ENCODE results near the gene GAB1. TPM values are rescaled to one million over a fixed set of nuclear protein-coding genes. Genes with fewer than 3 reads are reported as not detected.

GAB1 gene
- total and polyA plus RNA-seq, 2 donors, result 3.9 to 6.9 TPM

DNA sequence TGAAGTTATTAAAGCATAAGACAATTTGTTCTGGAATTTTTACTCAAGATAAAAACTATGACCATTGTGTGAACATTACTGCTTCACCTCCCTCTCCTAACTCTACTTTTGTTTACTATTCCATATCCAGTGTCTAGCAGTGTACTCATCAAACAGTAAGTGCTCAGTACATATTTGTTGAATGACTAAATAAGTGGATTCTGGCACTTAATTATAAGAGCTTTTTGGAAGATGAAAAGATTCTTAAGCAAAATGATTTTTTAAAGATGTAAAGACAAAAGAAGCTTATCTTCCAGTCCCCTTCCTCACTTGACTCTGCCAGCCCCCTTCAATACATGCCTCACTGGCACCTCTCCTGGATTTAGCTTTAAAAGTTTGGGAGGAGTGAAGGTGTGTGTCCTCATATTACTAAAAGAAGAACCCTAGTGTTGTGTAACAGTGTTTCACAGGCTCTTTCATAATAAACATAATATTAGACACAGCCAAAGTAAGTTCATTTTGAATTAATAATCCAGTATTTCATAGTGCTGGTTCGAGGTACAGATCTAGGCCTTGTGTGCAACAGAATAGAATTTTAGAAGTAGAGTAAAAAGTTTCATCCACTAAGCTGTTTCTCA lies 53.0 kb downstream of the GAB1 start:
- H3K9me3 ChIP-seq (ENCODE audit: control insufficient read depth in 2 of 2, insufficient read depth in 1 of 2, low read length in 1 of 2), result no peaks in the 10 kb centered on the region
- H3K36me3 ChIP-seq (ENCODE audit: control insufficient read depth in 2 of 2, insufficient read depth in 2 of 2, low read length in 1 of 2), result no peaks in the 10 kb centered on the region
- no peak for DNase-seq (ENCODE audit: low read depth in 6 of 9, low spot score in 9 of 9)
- peaks cover 0 to 7% of the 10 kb centered on the region in 2 donors for H3K4me1 ChIP-seq (ENCODE audit: control insufficient read depth in 2 of 2, insufficient read depth in 2 of 2, low read length in 2 of 2)
- 96% methylated on average over 1 of the region's 1 CpG for WGBS
- H3K27me3 ChIP-seq (ENCODE audit: control insufficient read depth in 2 of 2, insufficient read depth in 1 of 2, low read length in 1 of 2), result no peaks in the 10 kb centered on the region
- H3K4me3 ChIP-seq (ENCODE audit: low read length in 2 of 2), result no peak overlapping the region
- H3K27ac ChIP-seq (ENCODE audit: low read depth in 1 of 2, low read length in 1 of 2), result no peak overlapping the region

DNA sequence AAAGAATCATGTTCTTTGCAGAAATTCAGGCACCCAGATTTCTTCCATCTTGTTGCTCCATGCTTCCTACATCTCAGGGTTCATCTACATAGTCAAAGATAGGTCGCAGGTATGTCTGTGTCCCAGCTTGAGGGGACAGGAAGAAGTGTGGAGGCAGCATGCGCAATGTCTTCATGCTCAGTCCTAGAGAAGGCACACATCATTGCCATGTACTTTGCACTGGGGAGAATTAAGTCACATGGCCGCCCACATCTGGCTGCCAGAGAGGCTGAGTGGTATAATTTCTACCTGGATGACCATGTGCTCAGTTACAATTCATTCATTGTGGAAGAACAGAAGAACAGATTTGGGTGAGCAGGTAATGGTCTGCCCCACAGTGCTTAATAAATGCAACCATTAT lies 54.1 kb downstream of the GAB1 start:
- Histone ChIP-seq H3K4me3 (ENCODE audit: low read length in 2 of 2) (no peak overlapping the region), H3K27ac (ENCODE audit: low read depth in 1 of 2, low read length in 1 of 2) (no peak overlapping the region)

DNA sequence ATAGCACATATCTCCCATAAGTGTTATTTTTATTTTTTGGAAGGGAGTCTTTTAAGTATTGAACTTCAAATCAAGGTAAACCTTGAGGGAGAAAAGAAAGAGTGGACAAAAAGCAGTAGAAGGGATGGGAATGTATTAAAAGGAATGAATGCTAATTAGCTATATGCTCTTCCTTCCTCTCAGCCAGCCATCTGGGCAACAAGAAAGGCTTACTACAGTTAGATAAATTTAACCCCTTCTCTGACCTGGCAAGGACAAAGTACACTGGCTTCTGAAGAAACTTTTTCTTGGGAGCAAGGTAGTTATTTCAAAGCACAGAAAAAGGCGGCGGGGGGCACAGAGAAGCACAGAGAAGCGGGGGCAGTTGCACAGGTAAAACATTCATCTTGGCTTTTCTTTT lies 54.6 kb downstream of the GAB1 start:
- WGBS, result 98% methylated on average over 3 of the region's 3 CpGs
- no peak for DNase-seq (ENCODE audit: low read depth in 6 of 9, low spot score in 9 of 9)
- Histone ChIP-seq H3K4me3 (ENCODE audit: low read length in 2 of 2) (no peak overlapping the region), H3K9me3 (ENCODE audit: control insufficient read depth in 2 of 2, insufficient read depth in 1 of 2, low read length in 1 of 2) (no peaks in the 10 kb centered on the region), H3K4me1 (ENCODE audit: control insufficient read depth in 2 of 2, insufficient read depth in 2 of 2, low read length in 2 of 2) (peaks cover 0 to 7% of the 10 kb centered on the region in 2 donors), H3K27me3 (ENCODE audit: control insufficient read depth in 2 of 2, insufficient read depth in 1 of 2, low read length in 1 of 2) (no peaks in the 10 kb centered on the region), H3K27ac (ENCODE audit: low read depth in 1 of 2, low read length in 1 of 2) (no peak overlapping the region), H3K36me3 (ENCODE audit: control insufficient read depth in 2 of 2, insufficient read depth in 2 of 2, low read length in 1 of 2) (no peaks in the 10 kb centered on the region)

More for the DNA sequence above, 54.1 kb downstream of the GAB1 start:
- DNase-seq (ENCODE audit: low read depth in 6 of 9, low spot score in 9 of 9), result no peak
- Histone ChIP-seq H3K36me3 (ENCODE audit: control insufficient read depth in 2 of 2, insufficient read depth in 2 of 2, low read length in 1 of 2) (no peaks in the 10 kb centered on the region), H3K27me3 (ENCODE audit: control insufficient read depth in 2 of 2, insufficient read depth in 1 of 2, low read length in 1 of 2) (no peaks in the 10 kb centered on the region), H3K4me1 (ENCODE audit: control insufficient read depth in 2 of 2, insufficient read depth in 2 of 2, low read length in 2 of 2) (peaks cover 0 to 7% of the 10 kb centered on the region in 2 donors), H3K9me3 (ENCODE audit: control insufficient read depth in 2 of 2, insufficient read depth in 1 of 2, low read length in 1 of 2) (no peaks in the 10 kb centered on the region)
- WGBS, result 96% methylated on average over 3 of the region's 3 CpGs

DNA sequence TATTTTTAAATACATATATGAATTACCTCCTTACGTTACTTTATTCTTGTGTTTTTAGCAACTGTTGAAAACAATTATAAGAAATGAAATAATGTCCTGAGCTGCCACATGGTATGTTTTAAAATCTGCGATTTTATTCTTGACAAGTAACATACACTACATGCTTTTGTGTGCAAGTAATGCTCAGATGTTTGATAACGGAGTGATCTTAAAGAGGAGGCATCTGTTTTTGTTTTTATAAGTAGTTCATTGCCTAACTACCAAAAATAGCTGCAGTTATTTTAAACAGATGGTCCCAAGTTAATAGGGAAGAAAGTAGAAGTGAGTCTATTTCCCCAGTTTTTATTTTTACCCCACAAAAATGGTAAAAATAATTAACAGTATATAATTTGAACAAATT lies 55.2 kb downstream of the GAB1 start:
- no peak overlapping the region for H3K4me3 ChIP-seq (ENCODE audit: low read length in 2 of 2)
- H3K27me3 ChIP-seq (ENCODE audit: control insufficient read depth in 2 of 2, insufficient read depth in 1 of 2, low read length in 1 of 2), result no peaks in the 10 kb centered on the region
- H3K36me3 ChIP-seq (ENCODE audit: control insufficient read depth in 2 of 2, insufficient read depth in 2 of 2, low read length in 1 of 2), result no peaks in the 10 kb centered on the region
- peaks cover 0 to 7% of the 10 kb centered on the region in 2 donors for H3K4me1 ChIP-seq (ENCODE audit: control insufficient read depth in 2 of 2, insufficient read depth in 2 of 2, low read length in 2 of 2)
- H3K9me3 ChIP-seq (ENCODE audit: control insufficient read depth in 2 of 2, insufficient read depth in 1 of 2, low read length in 1 of 2), result no peaks in the 10 kb centered on the region
- H3K27ac ChIP-seq (ENCODE audit: low read depth in 1 of 2, low read length in 1 of 2), result no peak overlapping the region
- no peak for DNase-seq (ENCODE audit: low read depth in 6 of 9, low spot score in 9 of 9)
- WGBS, result 80% methylated on average over 3 of the region's 3 CpGs

DNA sequence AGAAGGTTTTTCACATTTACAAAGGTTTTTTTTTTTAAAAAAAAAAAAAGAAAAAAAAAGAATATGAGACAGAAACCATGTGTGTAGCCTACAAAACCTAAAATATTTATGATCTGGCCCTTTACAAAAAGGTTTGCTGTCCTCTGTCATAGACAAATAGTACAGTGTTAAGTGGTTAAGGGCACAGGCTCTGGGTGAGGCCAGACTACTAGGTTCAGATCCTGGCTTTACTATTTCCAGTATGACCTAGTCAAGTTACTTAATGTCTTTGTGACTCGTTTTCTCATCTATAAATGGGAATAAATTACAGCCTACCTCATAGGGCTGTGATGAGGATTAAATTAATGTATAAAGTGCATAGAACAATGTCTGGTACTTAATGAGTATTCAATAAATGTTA lies 56.5 kb downstream of the GAB1 start:
- H3K9me3 ChIP-seq (ENCODE audit: control insufficient read depth in 2 of 2, insufficient read depth in 1 of 2, low read length in 1 of 2), result no peaks in the 10 kb centered on the region
- no peak for DNase-seq (ENCODE audit: low read depth in 6 of 9, low spot score in 9 of 9)
- no peak overlapping the region for H3K27ac ChIP-seq (ENCODE audit: low read depth in 1 of 2, low read length in 1 of 2)
- H3K4me3 ChIP-seq (ENCODE audit: low read length in 2 of 2), result no peak overlapping the region
- H3K36me3 ChIP-seq (ENCODE audit: control insufficient read depth in 2 of 2, insufficient read depth in 2 of 2, low read length in 1 of 2), result no peaks in the 10 kb centered on the region
- H3K4me1 ChIP-seq (ENCODE audit: control insufficient read depth in 2 of 2, insufficient read depth in 2 of 2, low read length in 2 of 2), result peaks cover 0 to 7% of the 10 kb centered on the region in 2 donors
- 94% methylated on average over 1 of the region's 1 CpG for WGBS
- H3K27me3 ChIP-seq (ENCODE audit: control insufficient read depth in 2 of 2, insufficient read depth in 1 of 2, low read length in 1 of 2), result no peaks in the 10 kb centered on the region

DNA sequence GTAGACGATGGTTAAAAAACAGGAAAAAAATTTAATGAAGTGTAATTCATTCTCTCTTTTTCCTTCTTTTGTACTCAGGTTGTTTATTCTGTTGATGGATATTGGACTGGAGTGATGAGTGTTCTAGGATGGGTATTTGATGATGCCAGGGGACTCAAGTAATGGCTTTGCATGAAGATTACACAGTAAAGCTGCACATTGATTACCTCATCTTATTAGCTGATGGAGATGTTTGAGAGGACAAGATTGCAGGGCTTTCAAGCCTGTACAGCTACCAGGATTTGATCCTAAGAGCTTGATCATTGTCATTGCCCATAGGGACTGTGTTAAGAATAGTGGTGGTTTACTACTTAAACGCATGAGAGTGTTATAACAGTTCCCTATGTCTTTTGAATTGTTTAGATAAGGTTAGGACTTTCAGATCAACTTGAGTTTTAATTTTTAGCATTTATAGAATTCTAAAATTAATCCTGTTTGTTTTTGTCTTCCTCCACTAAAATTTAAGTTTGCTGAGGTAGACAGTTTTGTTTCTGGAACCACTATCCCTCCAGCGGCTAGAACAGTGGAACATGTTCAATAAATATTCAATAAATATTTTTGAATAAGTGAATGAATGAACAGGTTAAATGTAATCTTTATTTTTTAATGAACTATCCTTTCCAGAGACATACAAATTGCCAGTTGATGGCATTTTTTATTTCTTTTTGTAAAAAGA lies 58.2 kb downstream of the GAB1 start:
- WGBS, result 98% methylated on average over 3 of the region's 3 CpGs
- peaks cover 0 to 7% of the 10 kb centered on the region in 2 donors for H3K4me1 ChIP-seq (ENCODE audit: control insufficient read depth in 2 of 2, insufficient read depth in 2 of 2, low read length in 2 of 2)
- no peak overlapping the region for H3K27ac ChIP-seq (ENCODE audit: low read depth in 1 of 2, low read length in 1 of 2)
- no peaks in the 10 kb centered on the region for H3K9me3 ChIP-seq (ENCODE audit: control insufficient read depth in 2 of 2, insufficient read depth in 1 of 2, low read length in 1 of 2)
- no peak for DNase-seq (ENCODE audit: low read depth in 6 of 9, low spot score in 9 of 9)
- no peaks in the 10 kb centered on the region for H3K36me3 ChIP-seq (ENCODE audit: control insufficient read depth in 2 of 2, insufficient read depth in 2 of 2, low read length in 1 of 2)
- H3K4me3 ChIP-seq (ENCODE audit: low read length in 2 of 2), result no peak overlapping the region
- H3K27me3 ChIP-seq (ENCODE audit: control insufficient read depth in 2 of 2, insufficient read depth in 1 of 2, low read length in 1 of 2), result no peaks in the 10 kb centered on the region

DNA sequence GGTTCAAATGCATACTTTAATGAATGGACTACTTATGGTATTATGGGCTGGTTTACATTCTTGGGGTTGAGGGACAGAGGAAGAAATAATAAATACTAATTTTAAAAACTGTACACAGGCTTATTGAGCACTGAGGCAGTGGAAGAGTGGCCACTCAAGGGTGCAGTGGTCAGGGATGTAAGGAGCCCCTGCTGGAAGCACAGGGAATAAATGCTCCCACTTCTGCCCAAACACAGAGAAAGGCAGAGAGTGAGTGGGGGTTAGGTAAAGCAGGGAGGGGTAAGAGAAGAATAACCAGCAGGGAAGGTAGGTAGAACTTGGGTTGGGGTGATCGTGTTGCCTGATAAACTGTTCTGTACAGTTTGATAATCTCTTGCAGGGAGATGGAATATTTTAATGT lies 60.0 kb downstream of the GAB1 start:
- WGBS, result 97% methylated on average over 1 of the region's 1 CpG
- H3K27me3 ChIP-seq (ENCODE audit: control insufficient read depth in 2 of 2, insufficient read depth in 1 of 2, low read length in 1 of 2), result no peaks in the 10 kb centered on the region
- no peaks in the 10 kb centered on the region for H3K36me3 ChIP-seq (ENCODE audit: control insufficient read depth in 2 of 2, insufficient read depth in 2 of 2, low read length in 1 of 2)
- no peaks in the 10 kb centered on the region for H3K4me1 ChIP-seq (ENCODE audit: control insufficient read depth in 2 of 2, insufficient read depth in 2 of 2, low read length in 2 of 2)
- no peak overlapping the region for H3K4me3 ChIP-seq (ENCODE audit: low read length in 2 of 2)
- H3K27ac ChIP-seq (ENCODE audit: low read depth in 1 of 2, low read length in 1 of 2), result no peak overlapping the region
- H3K9me3 ChIP-seq (ENCODE audit: control insufficient read depth in 2 of 2, insufficient read depth in 1 of 2, low read length in 1 of 2), result no peaks in the 10 kb centered on the region
- no peak for DNase-seq (ENCODE audit: low read depth in 6 of 9, low spot score in 9 of 9)

DNA sequence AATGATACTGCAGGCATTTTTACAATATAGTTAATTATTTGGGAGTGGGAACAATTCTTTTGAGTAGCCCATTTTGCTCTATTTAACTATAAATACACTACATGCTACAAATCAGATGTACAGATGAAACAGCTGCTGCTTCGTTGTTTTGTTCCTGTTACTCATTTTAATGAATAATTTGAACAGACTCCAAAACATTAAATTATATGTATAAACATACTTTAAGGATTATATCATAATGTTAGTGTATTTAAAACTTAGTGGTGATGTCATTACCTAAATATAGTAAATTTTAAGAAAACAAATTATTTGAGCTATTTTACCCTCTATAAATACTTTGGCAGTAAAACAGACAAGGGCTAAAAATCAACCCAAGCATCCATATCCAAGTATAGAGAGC lies 60.7 kb downstream of the GAB1 start:
- Histone ChIP-seq H3K4me1 (ENCODE audit: control insufficient read depth in 2 of 2, insufficient read depth in 2 of 2, low read length in 2 of 2) (no peaks in the 10 kb centered on the region), H3K27me3 (ENCODE audit: control insufficient read depth in 2 of 2, insufficient read depth in 1 of 2, low read length in 1 of 2) (no peaks in the 10 kb centered on the region), H3K4me3 (ENCODE audit: low read length in 2 of 2) (no peak overlapping the region), H3K27ac (ENCODE audit: low read depth in 1 of 2, low read length in 1 of 2) (no peak overlapping the region), H3K9me3 (ENCODE audit: control insufficient read depth in 2 of 2, insufficient read depth in 1 of 2, low read length in 1 of 2) (no peaks in the 10 kb centered on the region), H3K36me3 (ENCODE audit: control insufficient read depth in 2 of 2, insufficient read depth in 2 of 2, low read length in 1 of 2) (no peaks in the 10 kb centered on the region)
- WGBS, result 97% methylated on average over 1 of the region's 1 CpG
- no peak for DNase-seq (ENCODE audit: low read depth in 6 of 9, low spot score in 9 of 9)

DNA sequence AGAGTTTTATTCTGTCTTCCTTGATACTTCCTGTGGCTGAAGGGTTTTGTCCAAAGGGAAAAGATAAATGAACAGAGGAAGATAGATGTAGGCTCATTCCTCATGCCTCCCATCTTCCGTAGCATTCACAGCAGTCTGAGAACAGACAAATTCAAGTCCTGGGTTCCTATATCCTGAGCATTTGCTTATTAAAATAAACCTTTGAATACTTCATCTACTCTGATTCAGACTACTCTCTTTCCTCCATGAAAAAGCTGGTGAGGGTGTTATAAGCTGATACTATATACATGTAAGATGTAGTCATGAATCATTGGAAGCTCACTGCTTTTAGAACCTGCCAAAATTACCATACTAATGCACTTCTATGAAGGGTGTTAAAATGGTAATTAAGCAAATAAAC lies 61.2 kb downstream of the GAB1 start:
- no peak overlapping the region for H3K27ac ChIP-seq (ENCODE audit: low read depth in 1 of 2, low read length in 1 of 2)
- H3K4me1 ChIP-seq (ENCODE audit: control insufficient read depth in 2 of 2, insufficient read depth in 2 of 2, low read length in 2 of 2), result no peaks in the 10 kb centered on the region
- H3K36me3 ChIP-seq (ENCODE audit: control insufficient read depth in 2 of 2, insufficient read depth in 2 of 2, low read length in 1 of 2), result no peaks in the 10 kb centered on the region
- H3K9me3 ChIP-seq (ENCODE audit: control insufficient read depth in 2 of 2, insufficient read depth in 1 of 2, low read length in 1 of 2), result no peaks in the 10 kb centered on the region
- no peaks in the 10 kb centered on the region for H3K27me3 ChIP-seq (ENCODE audit: control insufficient read depth in 2 of 2, insufficient read depth in 1 of 2, low read length in 1 of 2)
- no peak for DNase-seq (ENCODE audit: low read depth in 6 of 9, low spot score in 9 of 9)
- no peak overlapping the region for H3K4me3 ChIP-seq (ENCODE audit: low read length in 2 of 2)
- WGBS, result 100% methylated on average over 1 of the region's 1 CpG

All from thymus (tissue), 11 donors.